ENCODE measurements around the gene ITIH5. TPM values are rescaled to one million over a fixed set of nuclear protein-coding genes. Genes with fewer than 3 reads are reported as not detected.

Gene ITIH5
- total RNA-seq, 1 experiment from 2014 or later, result 5.2 TPM

GRCh38 chr10:7651853-7652470, 14.8 kb downstream of the ITIH5 start:
- no peaks in the 10 kb centered on the region for H3K9me3 Mint-ChIP-seq (ENCODE audit: low read depth, unreplicated experiment)
- H3K36me3 Mint-ChIP-seq (ENCODE audit: insufficient read depth, unreplicated experiment), result no peaks in the 10 kb centered on the region
- H3K4me1 Mint-ChIP-seq (ENCODE audit: low read depth, unreplicated experiment), result peaks cover 7% of the 10 kb centered on the region
- H3K4me3 Mint-ChIP-seq (ENCODE audit: low read depth, unreplicated experiment), result no peak overlapping the region
- TF ChIP-seq, protein P1, sequence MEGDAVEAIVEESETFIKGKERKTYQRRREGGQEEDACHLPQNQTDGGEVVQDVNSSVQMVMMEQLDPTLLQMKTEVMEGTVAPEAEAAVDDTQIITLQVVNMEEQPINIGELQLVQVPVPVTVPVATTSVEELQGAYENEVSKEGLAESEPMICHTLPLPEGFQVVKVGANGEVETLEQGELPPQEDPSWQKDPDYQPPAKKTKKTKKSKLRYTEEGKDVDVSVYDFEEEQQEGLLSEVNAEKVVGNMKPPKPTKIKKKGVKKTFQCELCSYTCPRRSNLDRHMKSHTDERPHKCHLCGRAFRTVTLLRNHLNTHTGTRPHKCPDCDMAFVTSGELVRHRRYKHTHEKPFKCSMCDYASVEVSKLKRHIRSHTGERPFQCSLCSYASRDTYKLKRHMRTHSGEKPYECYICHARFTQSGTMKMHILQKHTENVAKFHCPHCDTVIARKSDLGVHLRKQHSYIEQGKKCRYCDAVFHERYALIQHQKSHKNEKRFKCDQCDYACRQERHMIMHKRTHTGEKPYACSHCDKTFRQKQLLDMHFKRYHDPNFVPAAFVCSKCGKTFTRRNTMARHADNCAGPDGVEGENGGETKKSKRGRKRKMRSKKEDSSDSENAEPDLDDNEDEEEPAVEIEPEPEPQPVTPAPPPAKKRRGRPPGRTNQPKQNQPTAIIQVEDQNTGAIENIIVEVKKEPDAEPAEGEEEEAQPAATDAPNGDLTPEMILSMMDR (IDR thresholded peaks at IDR 0.05; ENCODE audit: unreplicated experiment), result no peak
- no peak for DNase-seq
- CTCF ChIA-PET, result no interaction called here
- intact Hi-C loops (cut with micrococcal nuclease; ENCODE audit: unreplicated experiment), result no loop called here
- BruUV-seq (replicated peaks), result no TSS peak
- H3K27ac Mint-ChIP-seq (ENCODE audit: unreplicated experiment), result no peak overlapping the region
- no peaks in the 10 kb centered on the region for H3K27me3 Mint-ChIP-seq (ENCODE audit: unreplicated experiment)

DNA sequence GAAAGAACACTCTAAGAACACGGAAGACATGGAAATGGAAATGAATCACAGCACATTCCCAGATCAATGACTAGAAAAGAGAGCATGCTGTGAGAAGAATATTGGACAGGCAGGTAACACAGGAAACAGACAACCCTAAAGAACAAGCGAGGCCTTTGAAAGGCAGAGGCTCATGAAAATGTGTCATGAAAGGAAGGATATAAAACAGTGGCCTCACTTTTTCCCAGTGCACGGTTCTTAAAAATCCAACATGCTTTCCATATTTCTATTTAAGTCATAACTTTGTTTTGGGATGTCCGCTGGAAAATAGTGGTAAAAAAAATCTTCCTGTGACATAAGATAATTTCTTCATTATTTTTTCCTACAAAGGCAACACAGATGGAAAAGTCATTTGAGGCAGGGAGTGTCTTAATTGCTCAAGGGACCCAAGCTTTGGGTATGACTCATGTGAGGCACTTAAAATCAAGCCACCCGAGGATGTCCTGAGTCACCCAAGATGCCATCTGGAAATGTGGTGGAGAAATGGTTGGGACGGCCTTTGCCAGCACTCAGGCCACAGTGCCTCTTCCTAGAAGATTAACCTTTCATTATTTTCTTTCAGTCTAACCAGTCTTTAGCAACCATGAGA, 17.0 kb downstream of the ITIH5 start:
- no peak for DNase-seq
- Mint-ChIP-seq H3K27ac (ENCODE audit: unreplicated experiment) (no peak overlapping the region), H3K36me3 (ENCODE audit: insufficient read depth, unreplicated experiment) (no peaks in the 10 kb centered on the region), H3K9me3 (ENCODE audit: low read depth, unreplicated experiment) (no peaks in the 10 kb centered on the region), H3K4me3 (ENCODE audit: low read depth, unreplicated experiment) (no peak overlapping the region), H3K27me3 (ENCODE audit: unreplicated experiment) (no peaks in the 10 kb centered on the region), H3K4me1 (ENCODE audit: low read depth, unreplicated experiment) (peaks cover 7% of the 10 kb centered on the region)
- TF ChIP-seq, protein P1 (IDR thresholded peaks at IDR 0.05; ENCODE audit: unreplicated experiment), result no peak
- CTCF ChIA-PET, result no interaction called here
- no TSS peak for BruUV-seq (replicated peaks)
- intact Hi-C loops (cut with micrococcal nuclease; ENCODE audit: unreplicated experiment), result no loop called here

DNA sequence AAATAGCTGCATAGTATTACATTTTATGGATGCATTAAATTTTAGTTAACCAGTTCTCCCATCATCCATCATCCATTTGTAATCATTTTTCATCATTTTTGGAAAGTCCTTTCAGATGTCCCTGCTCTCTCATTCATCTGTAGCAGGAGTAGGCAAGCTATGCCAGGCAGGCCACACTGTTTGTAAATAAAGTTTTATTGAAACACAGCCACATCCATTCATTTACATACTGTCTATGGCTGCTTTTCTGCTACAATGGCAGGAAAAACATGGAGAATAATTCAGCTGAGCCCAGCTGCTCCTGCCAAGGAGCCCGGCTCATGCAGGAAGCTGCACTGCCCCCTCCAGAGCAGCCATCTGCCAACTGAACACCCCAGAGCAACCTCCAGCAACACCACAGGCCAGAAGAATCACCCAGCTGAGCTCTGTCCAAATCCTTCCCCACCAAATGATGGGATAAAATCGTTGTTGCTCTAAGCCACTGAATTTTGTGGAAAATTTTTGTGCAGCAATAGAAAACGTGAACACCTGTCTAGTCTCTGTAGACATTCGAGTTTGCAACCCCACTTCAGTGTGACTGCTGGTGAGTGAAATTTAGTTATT, 19.6 kb downstream of the ITIH5 start:
- H3K4me1 Mint-ChIP-seq (ENCODE audit: low read depth, unreplicated experiment), result no peaks in the 10 kb centered on the region
- intact Hi-C loops (cut with micrococcal nuclease; ENCODE audit: unreplicated experiment), result no loop called here
- BruUV-seq (replicated peaks), result no TSS peak
- peaks cover 6% of the 10 kb centered on the region for H3K27me3 Mint-ChIP-seq (ENCODE audit: unreplicated experiment)
- CTCF ChIA-PET, result no interaction called here
- H3K36me3 Mint-ChIP-seq (ENCODE audit: insufficient read depth, unreplicated experiment), result no peaks in the 10 kb centered on the region
- no peak overlapping the region for H3K27ac Mint-ChIP-seq (ENCODE audit: unreplicated experiment)
- TF ChIP-seq, protein P1 (IDR thresholded peaks at IDR 0.05; ENCODE audit: unreplicated experiment), result no peak
- H3K4me3 Mint-ChIP-seq (ENCODE audit: low read depth, unreplicated experiment), result no peak overlapping the region
- no peak for DNase-seq
- no peaks in the 10 kb centered on the region for H3K9me3 Mint-ChIP-seq (ENCODE audit: low read depth, unreplicated experiment)

DNA sequence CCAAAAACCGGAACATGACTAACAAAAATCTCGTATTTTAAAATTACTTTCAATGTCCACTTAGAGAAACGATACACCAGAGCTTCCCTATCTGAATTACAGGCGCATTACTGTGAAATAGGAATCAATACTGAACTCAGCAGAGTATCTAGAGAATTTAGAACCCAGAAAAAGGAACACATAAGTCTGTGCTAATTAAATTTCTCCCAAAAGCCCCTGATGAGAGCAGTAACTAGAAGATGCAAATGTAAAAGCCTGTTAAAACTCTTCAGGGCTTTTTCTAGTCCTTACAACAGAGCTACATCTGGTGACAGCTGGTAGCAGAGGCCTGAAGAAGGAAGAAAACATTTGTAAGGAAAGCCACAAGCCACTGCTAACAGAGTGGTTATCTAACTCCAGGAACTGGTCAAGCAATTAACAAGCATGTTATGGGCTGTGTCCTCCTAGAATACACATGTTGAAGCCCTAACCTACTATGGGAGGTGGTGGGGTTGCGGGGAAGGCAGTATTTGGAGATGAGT, 24.2 kb downstream of the ITIH5 start:
- CTCF ChIA-PET, result no interaction called here
- Mint-ChIP-seq H3K36me3 (ENCODE audit: insufficient read depth, unreplicated experiment) (no peaks in the 10 kb centered on the region), H3K4me1 (ENCODE audit: low read depth, unreplicated experiment) (no peaks in the 10 kb centered on the region), H3K4me3 (ENCODE audit: low read depth, unreplicated experiment) (no peak overlapping the region), H3K9me3 (ENCODE audit: low read depth, unreplicated experiment) (peaks cover 3% of the 10 kb centered on the region), H3K27ac (ENCODE audit: unreplicated experiment) (no peak overlapping the region), H3K27me3 (ENCODE audit: unreplicated experiment) (peaks cover 50% of the 10 kb centered on the region)
- BruUV-seq (replicated peaks), result no TSS peak
- intact Hi-C loops (cut with micrococcal nuclease; ENCODE audit: unreplicated experiment), result no loop called here
- no peak for DNase-seq
- TF ChIP-seq, protein P1 (IDR thresholded peaks at IDR 0.05; ENCODE audit: unreplicated experiment), result no peak
